HG02623 (cell line): ENCODE results near the gene CPNE8.

ENCODE experiments used
- ATAC-seq: cut with Tn5 transposase; IDR thresholded peaks from one replicate; pipeline ENCODE4 v1.9.1; 2021; ENCODE audit warnings: moderate library complexity; ENCODE audit not compliant: unreplicated experiment

CPNE8 gene

DNA sequence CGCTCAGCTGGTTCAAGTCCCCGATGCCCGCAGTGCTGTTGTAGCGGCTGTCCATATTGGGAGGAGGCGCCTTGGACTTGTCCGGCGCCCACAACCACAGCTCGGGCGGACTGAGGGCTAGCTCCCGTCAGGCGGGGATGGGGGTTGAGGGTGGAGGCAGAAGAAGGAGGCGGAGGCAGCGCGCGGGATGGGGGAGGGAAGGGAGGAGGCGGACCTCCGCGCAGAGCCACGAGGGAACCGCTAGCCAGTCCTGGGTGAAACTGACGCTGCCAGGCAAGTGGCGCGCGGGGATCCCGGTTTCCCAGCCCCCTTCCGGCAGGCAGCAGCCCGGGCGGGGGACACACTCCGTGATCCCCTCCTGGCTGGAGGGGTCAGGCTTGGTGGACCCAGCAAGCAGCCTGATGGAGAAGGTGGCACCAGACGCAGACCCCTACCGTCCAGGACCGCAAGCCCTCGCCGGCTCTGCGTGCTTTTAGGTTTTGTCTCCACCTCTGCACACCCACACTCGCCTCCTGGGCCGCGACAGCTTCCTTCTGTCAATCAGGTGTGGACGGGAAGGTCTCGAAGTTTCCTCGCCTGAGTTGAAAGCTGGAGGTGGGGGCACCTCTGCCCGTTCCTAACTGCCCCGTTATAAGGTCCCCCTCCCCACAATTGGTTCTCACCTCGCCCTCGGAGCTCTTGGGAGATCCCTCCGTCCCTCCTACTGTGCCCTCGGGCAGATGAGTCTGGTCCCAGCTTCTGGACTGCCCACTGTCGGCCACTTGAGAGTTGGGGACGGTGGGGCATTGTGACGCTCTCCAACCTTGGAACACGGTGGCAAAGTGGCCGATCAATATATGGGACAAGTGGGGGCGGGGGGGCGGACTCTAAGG lies at the start of gene CPNE8:
Gene CPNE8, minus strand, starts transcription at position 112 of the 872 bp plus-strand sequence. Its CDS starts 57 bp downstream, at position 55.
- ATAC-seq: peak; percentile 47

DNA sequence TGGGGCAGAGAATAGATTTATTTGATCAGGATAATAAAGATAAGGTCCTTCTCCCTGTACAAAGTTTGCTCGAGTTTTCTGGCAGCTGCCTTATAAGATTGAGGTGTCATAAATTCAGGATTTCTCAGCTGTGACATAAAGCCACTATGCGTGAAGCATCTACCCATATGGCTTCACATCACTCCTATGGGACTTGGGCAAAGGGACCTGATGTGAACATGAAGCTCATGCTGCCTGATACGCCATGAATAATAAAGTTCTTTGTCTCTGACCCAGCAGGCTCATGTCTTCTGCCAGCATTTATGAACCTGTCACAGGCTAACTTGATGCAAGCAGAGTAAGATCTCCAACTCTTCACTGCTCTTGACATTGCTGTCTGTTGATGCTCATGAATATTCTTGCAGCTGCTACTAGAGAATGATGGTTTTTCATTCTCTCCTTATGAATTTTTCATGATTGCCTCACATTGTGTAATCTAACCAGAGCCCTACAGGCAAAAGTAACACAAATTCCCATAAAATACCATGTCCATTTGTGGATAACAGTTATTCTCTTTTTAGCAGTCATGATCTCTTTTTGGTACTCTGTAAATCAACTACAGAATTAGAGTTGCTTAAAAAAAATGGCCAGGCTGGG lies 49.0 kb upstream of the CPNE8 start:
- ATAC-seq: no peak

DNA sequence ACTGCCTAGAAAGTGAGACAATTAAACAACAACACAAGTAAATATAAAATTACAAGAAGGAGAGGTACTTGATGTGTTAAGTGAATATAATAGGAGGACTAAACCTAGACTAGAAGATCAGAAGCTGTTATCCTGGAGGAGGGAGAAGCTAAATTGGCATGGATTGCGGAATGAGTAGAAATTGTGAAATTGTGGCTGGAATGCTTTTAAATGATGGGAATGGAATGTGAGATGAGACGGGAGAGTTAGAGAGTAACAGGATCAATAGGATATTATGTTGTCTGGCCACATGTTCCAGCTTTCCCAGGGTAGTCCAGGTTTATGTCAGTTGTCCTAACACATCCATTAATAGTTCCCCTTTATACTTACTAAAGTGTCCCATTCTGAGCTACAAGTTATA lies 44.0 kb upstream of the CPNE8 start:
- ATAC-seq: no peak

DNA sequence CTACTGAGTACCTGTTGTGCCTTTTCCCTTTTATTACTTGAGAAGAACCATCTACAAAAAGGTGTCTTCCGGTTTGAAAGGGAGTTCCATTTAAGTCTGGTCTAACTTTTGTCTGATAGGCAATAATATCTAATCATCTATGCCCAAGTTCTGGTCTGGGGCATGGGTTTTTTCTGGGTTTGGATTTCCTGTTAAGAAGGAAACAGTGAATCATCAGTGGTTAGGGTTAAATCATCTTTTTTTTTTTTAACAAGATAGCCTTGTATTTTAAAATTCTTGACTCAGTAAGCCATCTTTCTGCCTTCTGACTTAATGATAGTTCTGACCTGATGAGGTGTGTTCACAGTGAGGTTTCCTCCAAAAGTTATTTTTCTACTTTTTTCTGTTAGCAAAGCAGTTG lies 29.3 kb upstream of the CPNE8 start:
- no peak for ATAC-seq

DNA sequence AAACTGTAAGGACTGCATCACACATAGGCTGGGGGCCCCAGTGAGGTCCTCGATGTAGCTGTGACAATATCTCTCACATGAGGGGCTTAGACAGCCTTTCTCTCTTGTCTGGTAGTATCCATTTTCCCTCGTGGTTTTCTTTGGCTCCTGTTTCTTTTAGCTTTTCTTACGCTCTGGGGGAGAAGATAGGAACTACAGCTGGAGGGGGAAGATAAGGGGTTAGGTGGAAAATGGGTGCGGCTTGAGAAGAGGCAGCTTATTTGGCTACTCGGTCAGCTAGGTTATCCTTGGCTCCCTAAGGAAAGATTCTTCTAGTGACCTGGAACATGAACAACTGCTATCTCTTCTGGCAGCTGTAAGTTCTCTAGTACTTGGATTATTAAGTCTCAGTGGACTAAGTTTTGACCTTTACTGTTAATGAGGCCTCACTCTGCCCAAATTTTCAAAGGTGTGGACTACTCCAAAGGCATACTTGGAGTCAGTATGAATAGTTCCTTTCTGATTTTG lies 28.7 kb upstream of the CPNE8 start:
- no peak for ATAC-seq

DNA sequence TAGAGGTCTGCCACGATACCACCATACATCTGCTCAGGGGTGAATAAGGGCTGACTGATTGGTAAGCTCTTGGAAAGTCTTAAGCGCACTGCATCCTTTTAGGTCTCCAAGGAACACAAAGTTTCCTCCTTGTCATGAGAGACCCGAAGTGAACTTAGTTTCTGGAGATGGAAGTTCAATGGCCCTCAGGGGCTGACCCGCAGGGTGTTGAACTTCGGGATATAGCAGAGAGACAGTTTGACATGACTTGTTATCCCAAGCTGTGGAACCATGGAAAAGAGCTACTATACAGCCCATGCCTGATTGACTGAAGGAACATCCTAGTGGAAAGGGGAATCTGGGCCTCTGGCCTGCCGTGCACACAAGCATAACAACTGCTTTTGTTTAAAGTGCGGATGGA lies 26.9 kb upstream of the CPNE8 start:
- ATAC-seq: no peak

DNA sequence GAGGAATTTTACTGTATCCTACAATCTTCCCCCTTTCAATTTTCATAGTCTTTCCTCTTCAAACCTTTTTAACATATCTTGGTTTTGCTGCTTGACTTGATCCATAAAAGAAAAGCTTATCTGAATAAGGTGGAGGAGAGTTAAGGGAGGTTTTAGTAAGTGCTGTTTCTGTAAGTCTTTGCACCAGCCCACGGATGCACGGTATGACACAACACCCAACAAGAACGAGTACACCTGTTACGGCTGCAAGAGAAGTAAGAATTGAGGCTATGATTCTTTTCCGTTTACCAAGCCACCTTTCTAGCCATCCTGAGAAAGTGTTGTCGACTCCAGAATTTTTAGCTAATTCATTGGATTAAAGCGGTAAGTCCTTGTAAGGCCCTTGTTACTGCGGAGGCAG lies 26.1 kb upstream of the CPNE8 start:
- no peak for ATAC-seq

DNA sequence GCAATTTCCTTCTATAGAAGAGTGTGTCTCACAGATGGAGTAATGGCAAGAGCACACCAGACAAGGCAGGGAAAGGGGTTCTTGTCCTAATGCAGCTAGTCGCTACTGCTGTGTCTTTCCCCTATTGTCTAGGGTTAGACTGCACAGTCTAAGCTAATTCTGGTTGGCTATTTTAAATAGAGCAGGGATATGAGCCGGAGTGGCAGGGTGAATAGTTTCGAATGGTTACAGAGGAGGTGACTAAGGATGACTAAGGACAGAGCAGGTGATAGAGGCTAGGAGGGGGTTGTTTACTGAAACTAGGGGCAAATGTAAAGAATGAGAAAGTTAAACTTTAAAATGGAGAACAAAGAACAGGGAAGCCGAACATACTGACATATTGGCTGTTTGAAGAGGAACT lies 25.6 kb upstream of the CPNE8 start:
- ATAC-seq: no peak

DNA sequence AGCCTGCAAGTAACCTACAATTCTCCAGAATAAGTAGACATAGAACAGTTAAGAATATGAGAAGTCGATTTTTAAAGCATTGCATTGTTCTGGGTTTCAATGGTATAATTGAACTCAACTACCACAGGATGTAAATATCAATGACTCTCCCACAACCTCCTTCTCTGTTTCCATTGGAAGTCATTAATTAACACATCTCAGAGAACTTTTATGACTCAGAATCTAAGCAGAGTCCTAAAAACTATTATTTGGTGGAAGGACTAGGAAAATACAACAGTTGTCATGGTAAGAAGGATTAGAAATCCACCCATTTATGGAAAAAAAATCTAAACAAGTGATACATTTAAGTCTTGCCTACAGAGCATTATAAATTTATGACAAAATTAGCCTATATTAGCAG lies 21.1 kb upstream of the CPNE8 start:
- ATAC-seq: no peak

DNA sequence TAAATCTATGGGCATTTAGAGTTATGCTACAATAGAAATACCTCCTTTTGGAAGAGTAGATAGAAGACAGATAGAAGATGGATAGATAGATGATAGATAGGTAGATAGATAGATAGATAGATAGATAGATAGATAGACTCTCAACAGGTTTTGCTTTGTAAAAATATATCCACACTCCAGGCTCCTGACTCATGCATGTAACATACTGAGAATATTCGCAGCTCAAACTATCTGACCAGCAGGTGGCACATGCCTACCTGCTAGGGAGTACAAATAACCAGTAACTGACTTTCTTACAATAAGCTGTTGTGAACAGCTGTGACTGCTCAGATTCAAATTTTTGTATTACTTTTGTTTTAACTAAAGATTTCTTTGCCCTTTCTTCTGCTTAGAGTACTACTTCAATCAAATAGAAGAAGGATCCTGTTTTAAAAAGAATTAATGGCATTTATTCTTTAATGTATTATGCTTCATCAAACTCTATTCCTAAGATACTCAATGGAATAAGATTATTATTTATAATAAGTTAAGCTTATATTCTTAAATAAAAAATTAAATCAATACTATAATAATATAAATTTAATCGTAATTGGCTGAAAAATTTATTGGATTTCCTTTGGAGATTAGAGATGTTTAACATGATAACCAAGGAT lies 15.8 kb upstream of the CPNE8 start:
- peak; percentile 96 for ATAC-seq

DNA sequence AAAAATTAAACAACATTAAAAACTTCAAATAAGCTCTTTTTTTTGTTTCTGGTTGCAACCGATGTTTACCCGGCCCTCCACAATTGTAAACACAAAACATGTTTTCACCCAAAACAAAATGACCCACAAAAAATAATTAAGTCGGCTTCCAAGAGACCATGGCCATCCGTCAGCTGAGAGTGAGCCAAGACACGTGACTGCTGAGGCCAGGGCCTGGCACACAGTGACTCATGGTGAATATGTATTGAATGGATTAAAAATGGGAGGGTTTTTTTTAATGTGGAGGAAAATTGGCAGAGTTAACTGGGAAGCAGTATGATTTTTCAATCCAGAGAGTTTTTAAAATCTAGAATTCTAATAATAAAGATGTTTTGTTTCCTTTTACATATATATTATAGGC lies 13.8 kb upstream of the CPNE8 start:
- ATAC-seq: no peak

DNA sequence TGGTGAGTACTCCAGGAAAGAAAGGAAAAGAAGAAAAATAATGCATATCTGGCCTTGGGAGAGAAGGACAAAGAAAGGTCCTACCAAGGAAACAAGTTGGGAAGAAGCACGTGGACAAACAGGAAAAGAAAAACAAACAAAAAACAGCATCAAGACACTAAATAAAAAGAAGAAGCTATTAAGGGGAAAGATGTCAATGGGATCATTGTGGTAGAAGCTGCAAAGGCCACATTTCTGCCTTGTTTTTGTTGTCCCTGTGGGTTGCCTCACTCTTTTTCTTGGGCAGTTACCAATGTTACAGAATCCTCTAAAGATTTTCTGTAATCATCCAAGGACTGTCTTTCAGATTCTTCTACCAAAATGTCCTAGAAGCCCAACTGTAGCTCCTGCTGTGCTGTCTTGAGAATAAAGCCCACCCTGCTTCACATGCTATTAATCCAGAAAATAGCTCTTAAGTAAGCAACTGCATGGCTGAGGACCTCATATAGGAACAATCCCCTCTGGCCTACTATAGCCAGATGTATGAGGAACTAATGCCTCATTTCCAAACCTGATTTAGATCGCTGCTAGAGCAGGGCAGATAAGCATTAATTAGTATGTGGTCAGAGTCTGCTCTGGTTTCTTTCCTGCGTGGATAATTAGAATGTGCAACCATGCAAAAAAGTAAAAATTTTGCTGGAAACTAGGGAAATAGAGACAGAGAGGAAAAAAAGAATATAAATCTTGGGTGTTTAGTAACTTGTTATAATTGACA lies 10.2 kb upstream of the CPNE8 start:
- ATAC-seq: no peak

DNA sequence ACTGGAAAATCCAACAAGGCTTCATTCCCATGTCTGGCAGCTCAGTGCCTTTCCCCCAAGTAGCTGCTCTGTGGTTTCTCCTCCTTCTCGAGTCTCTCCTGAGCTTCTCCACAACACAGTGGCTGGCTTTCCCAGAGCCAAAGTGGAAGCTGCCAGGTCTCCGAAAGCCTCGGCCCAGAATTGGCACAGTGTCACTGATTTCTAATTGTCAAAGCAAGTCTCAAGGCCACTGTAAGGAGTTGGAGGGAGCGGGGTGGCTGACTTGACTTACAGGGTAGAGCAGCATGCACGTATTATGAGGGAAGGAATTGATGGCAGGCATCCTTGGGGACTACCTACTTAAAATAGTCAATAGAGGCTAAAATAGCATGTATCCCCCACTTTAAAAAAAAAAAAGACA lies 6.7 kb upstream of the CPNE8 start:
- no peak for ATAC-seq

DNA sequence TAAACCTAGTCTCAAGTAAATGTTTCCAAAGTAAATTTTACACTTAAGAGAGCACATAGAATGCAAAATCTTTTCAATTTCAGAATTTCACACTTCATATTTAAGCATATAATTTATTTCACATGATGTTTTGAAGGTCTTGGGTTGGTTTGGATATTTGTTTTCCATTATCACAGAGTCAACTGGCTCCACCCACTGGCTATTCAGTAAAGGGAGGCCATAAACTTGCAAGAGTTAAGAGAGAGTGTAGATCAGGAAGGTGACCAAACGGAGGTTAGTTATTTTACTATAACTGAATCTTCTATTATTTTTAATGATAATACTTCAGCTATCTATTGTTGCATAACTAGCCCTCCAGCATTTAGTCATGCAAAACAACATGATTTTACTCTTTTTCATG lies 6.2 kb upstream of the CPNE8 start:
- ATAC-seq: no peak

DNA sequence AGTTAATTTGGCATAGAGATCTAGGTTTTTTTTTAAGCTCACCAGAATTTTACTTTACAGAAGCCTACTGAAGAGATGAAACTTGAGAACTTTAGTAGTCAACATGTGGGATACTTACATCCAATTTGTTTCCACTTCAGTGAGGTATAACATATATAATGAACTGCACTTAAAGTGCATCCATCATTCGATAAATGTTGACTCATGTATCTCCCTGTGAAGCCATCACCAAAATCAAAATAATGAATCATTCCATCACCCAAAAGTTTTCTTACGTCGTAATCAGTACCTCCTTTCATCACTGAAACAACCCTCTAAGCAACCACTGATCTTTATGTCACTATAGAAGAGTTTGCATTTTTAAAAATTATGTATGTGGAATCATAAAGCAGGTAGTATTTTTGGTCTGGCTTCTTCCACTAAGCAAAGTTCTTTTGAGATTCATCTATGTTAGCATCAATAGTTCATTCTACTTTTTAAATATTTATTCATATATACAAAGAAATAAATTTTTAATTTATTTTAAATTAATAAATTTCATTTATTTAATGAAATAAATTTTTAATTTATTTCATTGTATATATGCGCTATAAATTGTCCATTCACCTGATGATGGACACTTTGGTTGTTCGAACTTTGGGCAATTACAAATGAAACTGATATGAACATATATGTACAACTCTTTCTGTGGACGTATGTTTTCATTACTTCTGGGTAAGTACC lies 2.0 kb upstream of the CPNE8 start:
- ATAC-seq: no peak

DNA sequence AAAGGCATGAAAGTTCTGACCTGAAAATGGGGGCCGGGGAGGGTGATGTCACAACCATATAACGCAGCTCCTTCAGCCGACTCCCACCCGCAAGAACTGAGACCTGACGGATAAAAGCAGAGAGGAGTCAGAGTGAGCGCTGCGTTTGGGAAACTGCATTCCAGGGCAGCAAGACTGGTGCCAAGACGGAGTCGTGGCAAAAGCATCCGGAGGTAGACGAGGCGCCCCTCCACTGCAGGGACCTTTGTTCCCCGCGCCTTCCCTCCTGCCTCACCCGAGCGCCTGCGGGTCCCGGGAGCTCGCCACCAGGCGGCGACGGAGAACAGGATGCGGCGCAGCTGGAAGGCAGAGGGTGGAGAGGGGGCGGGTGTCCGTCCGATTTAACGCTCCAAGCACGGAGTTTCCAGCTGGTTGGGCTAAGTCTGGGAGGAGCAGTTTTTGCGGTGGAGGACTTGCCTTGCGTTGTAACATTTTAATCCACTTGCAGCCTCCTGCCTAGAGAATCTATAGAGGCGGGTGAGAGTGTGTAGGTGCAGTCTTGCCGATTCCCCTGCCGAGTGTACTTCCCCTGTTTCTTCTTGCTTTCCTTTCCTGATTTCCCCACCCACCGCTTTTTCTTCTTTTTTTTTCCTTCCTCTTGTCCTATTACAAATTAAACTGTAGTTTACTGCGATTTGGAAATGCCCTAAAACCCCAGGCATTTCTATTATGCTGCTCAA lies 1.2 kb upstream of the CPNE8 start:
- peak; percentile 54 for ATAC-seq

DNA sequence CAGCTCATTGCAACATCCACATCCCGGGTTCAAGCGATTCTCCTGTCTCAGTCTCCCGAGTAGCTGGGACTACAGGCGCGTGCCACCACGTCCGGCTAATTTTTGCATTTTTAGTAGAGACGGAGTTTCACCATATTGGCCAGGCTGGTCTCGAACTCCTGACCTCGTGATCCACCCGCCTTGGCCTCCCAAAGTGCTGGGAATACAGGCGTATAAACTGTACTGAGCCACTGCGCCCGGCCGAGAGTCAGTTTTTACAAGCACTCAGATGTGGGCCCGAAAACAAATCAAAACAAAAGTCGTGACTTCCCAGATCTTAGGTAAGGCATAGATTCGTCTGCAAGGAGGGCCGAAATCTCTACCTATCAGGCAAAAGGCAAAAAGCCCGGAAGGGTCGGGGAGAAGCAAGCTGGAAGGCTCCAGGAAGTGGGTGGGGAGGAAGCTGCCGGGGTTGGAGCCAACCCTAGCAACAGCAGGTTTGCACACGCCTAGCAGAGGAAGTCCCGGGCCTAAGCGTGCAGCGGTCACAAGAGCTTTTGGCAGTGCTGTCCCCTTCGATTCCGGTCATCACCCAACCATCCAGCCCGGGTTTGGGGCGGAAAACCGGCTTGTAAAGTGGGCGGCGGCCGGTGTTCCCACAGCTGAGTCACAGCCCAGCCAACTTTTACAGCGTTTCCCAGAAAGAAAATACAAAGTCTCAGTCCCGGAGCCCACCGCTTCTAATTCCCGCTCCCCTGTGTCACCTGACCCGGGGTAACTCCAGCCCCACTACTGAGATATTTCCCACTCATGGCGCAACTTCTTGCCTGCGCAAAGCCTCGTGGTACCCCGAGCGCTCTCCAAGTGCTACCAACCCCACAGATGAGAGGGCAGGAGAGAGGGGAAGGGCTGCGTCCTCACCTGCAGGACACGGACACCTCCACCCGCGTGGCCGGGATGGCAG lies 583 bp downstream of the CPNE8 start:
- peak; percentile 55 for ATAC-seq

DNA sequence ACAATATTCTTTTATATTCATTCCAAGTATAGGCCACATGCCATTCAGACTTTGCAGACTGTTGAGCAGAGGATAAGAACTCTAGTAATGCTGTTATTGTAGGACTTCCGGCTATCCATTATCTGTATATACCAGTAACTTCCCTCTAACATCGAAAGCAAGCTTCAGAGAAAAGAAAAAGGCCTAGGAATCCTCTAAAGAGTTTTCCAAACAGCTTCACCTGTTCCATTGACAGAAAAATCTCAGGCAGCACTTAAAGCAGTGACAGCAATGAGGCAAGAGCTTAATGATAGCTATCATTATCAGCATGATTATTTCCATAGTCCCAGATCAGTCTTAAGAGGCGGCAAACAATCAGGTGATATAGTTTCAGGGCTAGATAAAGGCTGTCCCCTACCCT lies 1.8 kb downstream of the CPNE8 start:
- no peak for ATAC-seq
